Adrenal gland (tissue), 12 donors: ENCODE results near the gene SIL1. TPM values are rescaled to one million over a fixed set of nuclear protein-coding genes. Genes with fewer than 3 reads are reported as not detected.

Experiments used
- DNase-seq, 7 donors: peaks; one replicate each; pipeline ENCODE4 v3.0.0-alpha.2; 2019 to 2020
- H3K27ac ChIP-seq, 5 donors: fragments of 200-600 bp; sonication (generic) in 4 of 5; 1 replicate in 3 of 5; 2 replicates in 2 of 5; pipeline versions ENCODE4 v1.5.1 to v1.8.0; 2016 to 2020; ENCODE audit warnings: mild to moderate bottlenecking in 1 of 5
- H3K27me3 ChIP-seq: fragments of 200-600 bp; 2 replicates; pipeline ENCODE4 v1.8.0; 2021
- H3K36me3 ChIP-seq, 2 donors: fragments of 200-600 bp; replicated peaks in 1 of 2; 1 replicate in 1 of 2; 2 replicates in 1 of 2; pipeline versions ENCODE4 v1.5.1 to v1.8.0; 2018 to 2022
- H3K4me1 ChIP-seq, 2 donors: fragments of 200-600 bp; replicated peaks in 1 of 2; 1 replicate in 1 of 2; 2 replicates in 1 of 2; pipeline versions ENCODE4 v1.5.1 to v1.8.0; 2018 to 2021
- H3K4me3 ChIP-seq, 4 donors: fragments of 200-600 bp; sonication (generic) in 3 of 4; one replicate each; pipeline ENCODE4 v1.5.1; 2016 to 2018
- H3K9me3 ChIP-seq, 3 donors: fragments of 200-600 bp; sonication (generic) in 1 of 3; replicated peaks in 1 of 3; 1 replicate in 2 of 3; 2 replicates in 1 of 3; pipeline versions ENCODE4 v1.5.1 to v1.8.0; 2016 to 2021
- CTCF ChIP-seq, 6 experiments: fragments of 450-650 bp in 4 of 6; fragments of 200-600 bp in 2 of 6; sonication (generic) in 1 of 6; IDR thresholded peaks; 1 replicate in 5 of 6; 2 replicates in 1 of 6; pipeline versions ENCODE4 v1.5.1 to v1.8.0; 2016 to 2021; ENCODE audit warnings: antibody characterized with exemption in 6 of 6, mild to moderate bottlenecking in 2 of 6, moderate library complexity in 1 of 6
- POLR2A ChIP-seq, 2 donors: fragments of 450-650 bp; IDR thresholded peaks; one replicate each; pipeline ENCODE4 v1.6.1; 2017; ENCODE audit warnings: antibody characterized with exemption in 2 of 2, mild to moderate bottlenecking in 2 of 2, moderate library complexity in 1 of 2
- whole genome bisulfite sequencing, 4 donors: extraction: QIAGEN DNeasy Blood & Tissue Kit in 2 of 4; methylation state at CpG; one replicate each; pipeline versions ENCODE4 v1.1.5 to v1.1.7; 2013 to 2017; 5-methylcytosine and 5-hydroxymethylcytosine counted together
- intact Hi-C, 2 donors: fragments of 100-400 bp; cut with DNase I; formaldehyde crosslinking; loops; one replicate each; pipeline versions ENCODE4 v1.14.1 to v1.15.0; 2022 to 2023
- polyA plus RNA-seq, 3 donors: library from polyadenylated mRNA; stranded (reverse); fragments of 200-250 nt in 2 of 3; fragments of 350-450 nt in 1 of 3; fragmentation: Illumina TruSeq in 1 of 3; extraction: RNeasy Lipid Tissue Mini Kit (QIAGEN cat#74804) in 1 of 3; gene quantifications; one replicate each; pipeline ENCODE4 v1.2.3, GENCODE V29; 2013 to 2014
- total RNA-seq, 9 donors: library from RNA; depleted of rRNA in 4 of 9; stranded (reverse); fragments of >200 nt in 4 of 9; fragments of 120-200 nt in 1 of 9; fragmentation: NEBNext Ultra II Directional in 1 of 9; extraction: Animal tissue kit (Norgen Biotek cat#: 25700) in 1 of 9; gene quantifications; one replicate each; pipeline versions ENCODE4 v1.1.0 to v1.2.4, GENCODE V29; 2013 to 2023
- donor health status: healthy with polysubstance abuse.
- donor health status: Bipolar disorder and iron deficiency.
- donor health status: DM: yes; HTN: yes; CAD: no.
- donor health status: DM: no; HTN: no; CAD: no.
- donor health status: DM: no; HTN: no; CAD: no.
- donor health status: DM: yes; HTN: yes; CAD: no.

SIL1 gene
- total and polyA plus RNA-seq, 12 donors = 81.9 to 313 (median 142) TPM

- TF ChIP-seq POLR2A (IDR thresholded peaks at IDR 0.05) (no peak), CTCF (IDR thresholded peaks at IDR 0.05) (no peak)
- Histone ChIP-seq H3K27ac (no peak overlapping the region), H3K4me1 (peaks cover 17 to 18% of the 10 kb centered on the region in 2 donors), H3K9me3 (no peaks in the 10 kb centered on the region), H3K4me3 (no peak overlapping the region), H3K36me3 (no peaks in the 10 kb centered on the region), H3K27me3 (no peaks in the 10 kb centered on the region)
- 92 to 97% (median 92%) methylated on average over 2 of the region's 2 CpGs for WGBS, 4 donors
- intact Hi-C loops = no loop called here
- no peak for DNase-seq
Measured at GRCh38 chr5:139079991-139080610, 118.1 kb downstream of the SIL1 start.

DNA sequence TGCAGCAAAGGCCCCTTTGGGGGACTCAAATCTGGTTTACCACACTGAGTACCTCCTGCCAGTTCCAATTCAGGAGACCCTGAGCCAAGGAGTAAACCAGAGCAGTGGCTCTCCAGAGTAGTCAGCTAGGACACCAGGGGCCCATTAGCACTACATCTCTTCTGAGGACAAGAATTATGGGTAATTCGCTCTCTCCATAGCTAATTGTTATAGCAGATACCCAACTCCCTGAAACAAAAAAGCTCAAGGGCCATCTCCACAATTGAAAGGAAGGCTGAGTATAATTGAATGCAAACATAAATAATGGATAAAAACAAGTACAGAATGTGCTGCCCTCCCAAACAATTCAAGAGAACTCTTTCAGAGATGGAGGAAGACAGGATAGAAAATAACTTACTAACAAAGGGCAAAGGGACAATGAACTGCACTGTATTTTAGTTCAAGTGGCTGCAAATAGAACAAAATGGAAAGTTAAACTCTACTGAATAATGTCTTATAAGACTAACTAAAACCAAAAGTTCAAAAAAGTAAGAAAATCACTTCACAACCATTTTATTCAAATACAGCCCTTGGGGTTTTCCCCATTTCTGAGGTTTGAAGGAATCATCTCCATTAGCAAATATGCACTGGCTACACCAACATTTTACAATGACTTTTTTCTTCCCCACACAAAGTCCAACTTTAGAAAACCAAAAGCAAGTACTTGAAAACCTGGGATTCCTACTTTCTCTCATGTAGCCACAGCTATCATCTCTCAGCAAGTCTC is 118.8 kb downstream of the SIL1 start:
- intact Hi-C loops = no loop called here
- Histone ChIP-seq H3K9me3 (no peaks in the 10 kb centered on the region), H3K36me3 (no peaks in the 10 kb centered on the region), H3K4me3 (no peak overlapping the region), H3K27me3 (no peaks in the 10 kb centered on the region), H3K4me1 (peaks cover 24 to 25% of the 10 kb centered on the region in 2 donors), H3K27ac (no peak overlapping the region)
- no peak for DNase-seq
- 94 to 100% (median 98%) methylated on average over 1 of the region's 1 CpG for WGBS, 4 donors
- TF ChIP-seq POLR2A (IDR thresholded peaks at IDR 0.05) (no peak), CTCF (IDR thresholded peaks at IDR 0.05) (no peak)

DNA sequence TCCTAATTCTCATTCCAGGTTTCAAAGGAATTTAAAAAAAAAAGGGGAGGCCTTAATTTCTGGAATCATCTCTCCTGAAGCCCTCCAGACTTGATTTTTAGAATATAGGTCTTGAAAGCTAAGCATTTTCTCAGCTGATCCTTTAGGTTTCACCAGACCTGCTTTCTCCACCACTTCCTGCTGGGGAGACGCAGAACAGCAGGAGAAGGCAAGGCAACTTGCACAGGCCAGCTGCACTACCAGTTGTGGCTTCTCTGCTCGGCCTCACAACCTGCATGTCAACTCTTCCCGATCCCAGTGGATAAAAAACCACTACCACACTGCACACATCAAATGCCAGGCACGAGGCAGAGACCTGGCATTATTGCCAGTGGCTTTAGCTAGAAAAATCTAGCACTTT is 119.8 kb downstream of the SIL1 start:
- no peak overlapping the region for H3K27ac ChIP-seq
- WGBS, 4 donors = 65 to 86% (median 78%) methylated on average over 4 of the region's 4 CpGs
- no peak for DNase-seq
- intact Hi-C loops = no loop called here
- peaks cover 27 to 33% of the 10 kb centered on the region in 2 donors for H3K4me1 ChIP-seq
- H3K27me3 ChIP-seq = no peaks in the 10 kb centered on the region
- TF ChIP-seq POLR2A (IDR thresholded peaks at IDR 0.05) (no peak), CTCF (IDR thresholded peaks at IDR 0.05) (peak in 1 of 6 experiments; percentile 8)
- no peaks in the 10 kb centered on the region for H3K36me3 ChIP-seq
- no peak overlapping the region for H3K4me3 ChIP-seq
- H3K9me3 ChIP-seq = no peaks in the 10 kb centered on the region

- Histone ChIP-seq H3K4me3 (no peak overlapping the region), H3K27me3 (no peaks in the 10 kb centered on the region), H3K9me3 (no peaks in the 10 kb centered on the region), H3K4me1 (peaks cover 27 to 33% of the 10 kb centered on the region in 2 donors), H3K36me3 (no peaks in the 10 kb centered on the region), H3K27ac (no peak overlapping the region)
- 91 to 100% (median 95%) methylated on average over 1 of the region's 1 CpG for WGBS, 4 donors
- intact Hi-C loops = no loop called here
- TF ChIP-seq CTCF (IDR thresholded peaks at IDR 0.05) (no peak), POLR2A (IDR thresholded peaks at IDR 0.05) (no peak)
- no peak for DNase-seq
Measured at GRCh38 chr5:139077899-139078298, 120.3 kb downstream of the SIL1 start.
